ENCODE measurements around the gene ATP8A1. TPM values are rescaled to one million over a fixed set of nuclear protein-coding genes. Genes with fewer than 3 reads are reported as not detected.

ATP8A1 gene
- total and polyA plus RNA-seq, 2 of the 4 experiments (the other 2 are of a cell fraction) = 0.12 to 0.36 TPM

GRCh38 chr4:42632653-42633382, 24.1 kb downstream of the ATP8A1 start:
- no peaks in the 10 kb centered on the region for H3K9me1 ChIP-seq (ENCODE audit: insufficient read depth, low read length)
- no peak for TF ChIP-seq RFX5 (IDR thresholded peaks at IDR 0.05; ENCODE audit: low read depth, low read length)
- no peak for TF ChIP-seq SMC3 (IDR thresholded peaks at IDR 0.05; ENCODE audit: low read depth, low read length)
- TF ChIP-seq FOS (IDR thresholded peaks at IDR 0.05; ENCODE audit: low read depth, low read length) = no peak
- no peak for TF ChIP-seq CEBPB (IDR thresholded peaks at IDR 0.05; ENCODE audit: low read depth, low read length)
- no peak for TF ChIP-seq MAFK (IDR thresholded peaks at IDR 0.05; ENCODE audit: low read depth, low read length)
- no peak for TF ChIP-seq NFE2L2 (IDR thresholded peaks at IDR 0.05; ENCODE audit: low read depth, low read length)
- TF ChIP-seq BHLHE40 (IDR thresholded peaks at IDR 0.05; ENCODE audit: low read depth, low read length) = no peak
- no peaks in the 10 kb centered on the region for H3K9me3 ChIP-seq (ENCODE audit: control insufficient read depth, insufficient read depth, low read length)
- no peak overlapping the region for H2AK5ac ChIP-seq (ENCODE audit: low read depth, low read length)
- no peaks in the 10 kb centered on the region for H4K20me1 ChIP-seq (ENCODE audit: insufficient read depth, low read length)
- no peak overlapping the region for H3K56ac ChIP-seq (ENCODE audit: extremely low read depth, insufficient read depth, low read length)
- no peak overlapping the region for H3K18ac ChIP-seq (ENCODE audit: low read depth, low read length)
- in situ Hi-C loops (cut with MboI; ENCODE audit: low sequenced_read_pairs) = no loop called here
- H2BK15ac ChIP-seq (ENCODE audit: low read depth, low read length) = no peak overlapping the region
- H2BK120ac ChIP-seq (ENCODE audit: low read depth, low read length) = no peak overlapping the region
- no peaks in the 10 kb centered on the region for H3K79me1 ChIP-seq (ENCODE audit: low read depth in 1 of 2, low read length in 2 of 2)
- H3K4me1 ChIP-seq (ENCODE audit: control insufficient read depth, insufficient read depth, low read length) = no peaks in the 10 kb centered on the region
- no peak overlapping the region for H3K27ac ChIP-seq (ENCODE audit: insufficient read depth, low read length)
- no peak overlapping the region for H3K14ac ChIP-seq (replicated peaks; ENCODE audit: low read depth, low read length)
- no peak overlapping the region for H4K91ac ChIP-seq (ENCODE audit: insufficient read depth, low read depth, low read length)
- H3K4me2 ChIP-seq (ENCODE audit: low read depth, low read length) = no peak overlapping the region
- DNase-seq (no peak), ATAC-seq (ENCODE audit: low read depth) (no peak)
- no peak overlapping the region for H3K23ac ChIP-seq (ENCODE audit: low read depth, low read length)
- dilution Hi-C loops (cut with HindIII; ENCODE audit: low sequenced_read_pairs, unreplicated experiment) = no loop called here
- intact Hi-C loops (cut with micrococcal nuclease) = no loop called here
- H3K36me3 ChIP-seq (ENCODE audit: control insufficient read depth, insufficient read depth, low read length) = no peaks in the 10 kb centered on the region
- no peak overlapping the region for H2AK9ac ChIP-seq (replicated peaks; ENCODE audit: low read depth, low read length, poor library complexity)
- H3K9ac ChIP-seq (ENCODE audit: low read depth, low read length) = no peak overlapping the region
- H2BK5ac ChIP-seq (ENCODE audit: low read depth, low read length, poor library complexity, severe bottlenecking) = no peak overlapping the region
- H2AFZ ChIP-seq (replicated peaks; ENCODE audit: low read length, poor library complexity) = no peak overlapping the region
- no TSS peak for BruUV-seq (replicated peaks)
- no peak overlapping the region for H4K5ac ChIP-seq (ENCODE audit: low read depth, low read length)
- no peak overlapping the region for H3K4ac ChIP-seq (ENCODE audit: low read depth, low read length)
- whole genome bisulfite sequencing, 2 experiments (ENCODE audit: extremely low coverage in 2 of 2, insufficient read length in 1 of 2) = no CpG with 5 or more reads among the region's 3 CpGs
- no peak overlapping the region for H2BK20ac ChIP-seq (ENCODE audit: low read depth, low read length)
- no peaks in the 10 kb centered on the region for H3K27me3 ChIP-seq (ENCODE audit: control insufficient read depth, insufficient read depth, low read length)
- ChIA-PET POLR2A (ENCODE audit: unreplicated experiment) (no interaction called here), CTCF (no interaction called here)
- H3K4me3 ChIP-seq (ENCODE audit: insufficient read depth, low read depth, low read length) = no peak overlapping the region
- H4K8ac ChIP-seq (ENCODE audit: low read depth in 2 of 2, low read length in 2 of 2) = no peak overlapping the region

Data from IMR-90 (cell line).